Fibroblast of pulmonary artery (primary cell): ENCODE measurements around the gene NSUN5.

Source experiments
- DNase-seq: peaks from one replicate; pipeline ENCODE4 v3.0.0-alpha.2; 2010; ENCODE audit warnings: low read depth
- H3K4me3 ChIP-seq: replicated peaks from 2 replicates; pipeline ENCODE4 v1.5.1; 2011; ENCODE audit warnings: low read depth, mild to moderate bottlenecking, control low read depth, low read length, moderate library complexity
- TF ChIP-seq, protein P1 (sequence below): IDR thresholded peaks from 2 replicates; pipeline ENCODE4 v1.5.1; 2011; ENCODE audit warnings: mild to moderate bottlenecking, control low read depth, low read length, inconsistent platforms; ENCODE audit errors: missing control alignments

Gene NSUN5

DNA sequence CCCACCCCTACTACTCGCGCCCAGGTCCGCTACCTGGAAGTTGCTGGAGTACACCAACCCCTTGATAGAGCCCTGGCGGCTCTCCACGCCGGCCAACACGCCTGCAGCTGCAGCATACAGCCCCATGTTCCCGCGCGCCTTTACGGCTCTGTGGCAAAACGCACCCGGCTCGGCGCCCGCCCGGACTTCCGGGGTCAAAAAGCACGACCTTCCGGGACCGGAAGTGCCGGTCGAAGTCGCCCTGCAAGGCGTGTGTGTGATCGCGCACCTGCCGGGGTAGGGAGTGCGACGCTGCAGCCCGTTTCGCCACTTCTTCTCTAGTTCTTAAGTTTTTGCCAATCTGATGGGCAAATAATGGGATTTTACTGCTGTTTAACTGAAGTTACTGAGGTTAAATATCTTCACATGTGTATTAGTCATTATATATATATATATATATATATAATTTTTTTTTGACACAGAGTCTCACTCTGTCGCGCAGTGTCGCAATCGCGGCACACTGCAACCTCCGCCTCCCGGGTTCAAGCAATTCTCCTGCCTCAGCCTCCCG lies at the start of gene NSUN5:
Gene NSUN5 (minus strand): TSS at position 162 of the 550 bp plus-strand sequence. CDS start 36 bp downstream, at position 126.
- DNase-seq = peak; percentile 62
- TF ChIP-seq, protein P1, sequence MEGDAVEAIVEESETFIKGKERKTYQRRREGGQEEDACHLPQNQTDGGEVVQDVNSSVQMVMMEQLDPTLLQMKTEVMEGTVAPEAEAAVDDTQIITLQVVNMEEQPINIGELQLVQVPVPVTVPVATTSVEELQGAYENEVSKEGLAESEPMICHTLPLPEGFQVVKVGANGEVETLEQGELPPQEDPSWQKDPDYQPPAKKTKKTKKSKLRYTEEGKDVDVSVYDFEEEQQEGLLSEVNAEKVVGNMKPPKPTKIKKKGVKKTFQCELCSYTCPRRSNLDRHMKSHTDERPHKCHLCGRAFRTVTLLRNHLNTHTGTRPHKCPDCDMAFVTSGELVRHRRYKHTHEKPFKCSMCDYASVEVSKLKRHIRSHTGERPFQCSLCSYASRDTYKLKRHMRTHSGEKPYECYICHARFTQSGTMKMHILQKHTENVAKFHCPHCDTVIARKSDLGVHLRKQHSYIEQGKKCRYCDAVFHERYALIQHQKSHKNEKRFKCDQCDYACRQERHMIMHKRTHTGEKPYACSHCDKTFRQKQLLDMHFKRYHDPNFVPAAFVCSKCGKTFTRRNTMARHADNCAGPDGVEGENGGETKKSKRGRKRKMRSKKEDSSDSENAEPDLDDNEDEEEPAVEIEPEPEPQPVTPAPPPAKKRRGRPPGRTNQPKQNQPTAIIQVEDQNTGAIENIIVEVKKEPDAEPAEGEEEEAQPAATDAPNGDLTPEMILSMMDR = no peak
- peak within 1 kb of the TSS; percentile 57 for H3K4me3 ChIP-seq

GRCh38 chr7:73356159-73356558 lies 47.5 kb upstream of the NSUN5 start:
- H3K4me3 ChIP-seq = no peak overlapping the region
- DNase-seq = no peak
- TF ChIP-seq, protein P1 = no peak

- no peak for DNase-seq
- TF ChIP-seq, protein P1 = no peak
- H3K4me3 ChIP-seq = no peak overlapping the region
Measured at GRCh38 chr7:73354821-73355220, 46.2 kb upstream of the NSUN5 start.

DNA sequence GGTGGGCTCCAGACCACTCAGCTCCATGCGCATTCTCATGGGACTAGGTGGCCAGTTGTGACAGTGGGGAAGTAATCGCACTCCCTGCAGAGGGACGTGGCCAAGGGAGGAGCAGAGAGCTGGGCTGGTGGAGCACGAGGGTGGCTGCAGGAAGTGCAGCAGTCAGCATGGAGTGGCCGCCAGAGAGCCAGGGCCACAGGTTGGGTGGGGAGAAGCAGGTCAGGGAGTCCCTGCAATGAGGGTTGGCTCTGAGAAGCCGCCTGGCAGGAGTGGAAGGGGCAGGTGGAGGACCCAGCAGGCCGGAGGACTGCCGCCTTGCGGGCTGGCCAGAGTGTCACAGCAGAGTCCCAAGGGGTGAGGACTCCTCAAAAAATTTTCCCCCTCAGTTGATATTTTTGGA lies 45.6 kb upstream of the NSUN5 start:
- TF ChIP-seq, protein P1 = no peak
- DNase-seq = no peak
- no peak overlapping the region for H3K4me3 ChIP-seq

GRCh38 chr7:73353243-73353642 lies 44.6 kb upstream of the NSUN5 start:
- no peak for DNase-seq
- no peak overlapping the region for H3K4me3 ChIP-seq
- TF ChIP-seq, protein P1 = no peak

DNA sequence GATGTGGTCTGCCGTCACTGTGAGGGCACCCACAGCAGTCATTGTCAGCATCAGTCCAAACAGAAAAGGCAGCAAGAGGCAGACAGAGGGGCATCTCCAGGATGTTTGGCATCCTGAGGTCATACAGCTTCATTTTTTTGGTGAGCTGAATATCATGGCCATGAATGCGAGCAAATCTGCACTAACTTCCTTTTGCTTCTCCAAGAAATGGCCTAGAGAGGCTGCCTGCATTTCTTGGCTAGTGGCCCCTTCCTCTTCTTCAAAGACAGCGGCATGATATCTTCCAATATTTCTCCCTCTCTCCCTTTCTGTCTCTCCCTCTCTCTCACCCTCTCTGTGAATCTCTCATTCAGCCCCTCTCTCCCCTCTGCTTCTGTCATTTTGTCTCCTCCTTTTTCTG lies 44.2 kb upstream of the NSUN5 start:
- DNase-seq = no peak

More for the DNA sequence above, 44.2 kb upstream of the NSUN5 start:
- H3K4me3 ChIP-seq = no peak overlapping the region
- TF ChIP-seq, protein P1 = no peak
